GM18511 (cell line): ENCODE results near the gene YPEL3.
A peak's percentile ranks its signal among the peaks of the same experiment; 100 is the strongest.

ENCODE experiments used
- ATAC-seq: cut with Tn5 transposase; IDR thresholded peaks from one replicate; pipeline ENCODE4 v1.9.1; 2021; ENCODE audit warnings: mild to moderate bottlenecking, moderate library complexity; ENCODE audit not compliant: unreplicated experiment

The YPEL3 gene

GRCh38 chr16:30091474-30092372, 4.3 kb downstream of the YPEL3 start, which contains the start of gene TBX6:
Gene TBX6, minus strand, starts transcription at chr16:30091924. Its CDS starts 731 bp downstream, at chr16:30091193.
- peak; percentile 74 for ATAC-seq

GRCh38 chr16:30090610-30091331, 5.2 kb downstream of the YPEL3 start:
- no peak for ATAC-seq

- no peak for ATAC-seq
These were observed 7.0 kb downstream of the YPEL3 start for GRCh38 chr16:30088832-30089624.

- ATAC-seq, result no peak
These were observed 7.7 kb downstream of the YPEL3 start for GRCh38 chr16:30088237-30088831.

- ATAC-seq, result no peak
These were observed 8.7 kb downstream of the YPEL3 start for GRCh38 chr16:30087181-30087898.

GRCh38 chr16:30086291-30087140, 9.5 kb downstream of the YPEL3 start:
- ATAC-seq, result no peak

- no peak for ATAC-seq
These were observed 10.2 kb downstream of the YPEL3 start for GRCh38 chr16:30085820-30086219.

- ATAC-seq, result no peak
These were observed 10.8 kb downstream of the YPEL3 start for GRCh38 chr16:30085247-30085646.

GRCh38 chr16:30084816-30085159, 11.2 kb downstream of the YPEL3 start:
- no peak for ATAC-seq

GRCh38 chr16:30084096-30084815, 11.8 kb downstream of the YPEL3 start:
- ATAC-seq, result no peak

GRCh38 chr16:30083216-30084055, 12.6 kb downstream of the YPEL3 start:
- ATAC-seq, result no peak

GRCh38 chr16:30082545-30083090, 13.4 kb downstream of the YPEL3 start:
- ATAC-seq, result no peak

GRCh38 chr16:30079480-30079879, 16.5 kb downstream of the YPEL3 start:
- no peak for ATAC-seq

GRCh38 chr16:30078744-30079143, 17.3 kb downstream of the YPEL3 start:
- no peak for ATAC-seq

GRCh38 chr16:30077656-30078055, 18.4 kb downstream of the YPEL3 start:
- ATAC-seq, result no peak

GRCh38 chr16:30076276-30076791, 19.7 kb downstream of the YPEL3 start:
- ATAC-seq, result peak; percentile 28
